HepG2 (cell line): ENCODE results near the gene CAGE1. TPM values are rescaled to one million over a fixed set of nuclear protein-coding genes. Genes with fewer than 3 reads are reported as not detected.

Experiments
- ATAC-seq: fragments of 200-7000 bp; cut with Tn5 transposase; 3 replicates; pipeline ENCODE4 v1.9.1; 2020; ENCODE audit warnings: mild to moderate bottlenecking, moderate library complexity
- BruUV-seq: library from RNA; stranded (reverse); fragments of 400-500 nt; replicated peaks from 2 replicates; lab custom pipeline; 2021; lab: Mats Ljungman, UMichigan
- CTCF ChIA-PET: fragments of 300-600 bp; formaldehyde crosslinking; extraction: SDS; loops from one replicate; lab custom pipeline; 2021; ENCODE audit warnings: low total read pairs, inconsistent platforms, low intra/inter-chr PET ratio; lab: Yijun Ruan, JAX
- POLR2A ChIA-PET: fragments of 350-600 bp; sonication (Branson Sonifier 250); formaldehyde crosslinking; loops from one replicate; lab custom pipeline; 2020; ENCODE audit warnings: antibody characterized with exemption, inconsistent platforms; lab: Yijun Ruan, JAX
- DNase-seq: peaks from one replicate; pipeline ENCODE4 v3.0.0-alpha.2; 2015; ENCODE audit warnings: low spot score
- FAIRE-seq: peaks from 3 replicates; lab custom pipeline; 2011; peaks lifted over from hg19 to GRCh38; lab: Jason Lieb, UNC
- H2AFZ ChIP-seq: one replicate; pipeline ENCODE4 v1.6.1; 2011; ENCODE audit warnings: low read length, inconsistent platforms
- H3K27ac ChIP-seq: fragments of 300-600 bp; 3 replicates; pipeline ENCODE4 v1.8.0; 2011; ENCODE audit warnings: mixed run types, mild to moderate bottlenecking, mixed read lengths, low read length, inconsistent platforms; ENCODE audit not compliant: insufficient read depth; ENCODE audit errors: extremely low read length
- H3K27me3 ChIP-seq, 2 experiments: fragments of 200-600 bp in 1 of 2; 2 replicates in 1 of 2; 3 replicates in 1 of 2; pipeline versions ENCODE4 v1.6.0 to v1.8.0; 2011; ENCODE audit warnings: low read length in 2 of 2, mild to moderate bottlenecking in 2 of 2, moderate library complexity in 2 of 2, inconsistent platforms in 1 of 2; ENCODE audit not compliant: insufficient read depth in 2 of 2, control insufficient read depth in 1 of 2
- H3K36me3 ChIP-seq, 2 experiments: fragments of 200-600 bp in 1 of 2; replicated peaks in 1 of 2; 2 replicates in 1 of 2; 3 replicates in 1 of 2; pipeline versions ENCODE4 v1.5.1 to v1.8.0; 2011; ENCODE audit warnings: low read length in 2 of 2, inconsistent platforms in 1 of 2; ENCODE audit not compliant: insufficient read depth in 2 of 2, control insufficient read depth in 1 of 2
- H3K4me1 ChIP-seq: 2 replicates; pipeline ENCODE4 v1.5.1; 2012; ENCODE audit warnings: low read length, inconsistent platforms; ENCODE audit not compliant: insufficient read depth
- H3K4me2 ChIP-seq: 2 replicates; pipeline ENCODE4 v1.6.0; 2011; ENCODE audit warnings: low read depth, low read length, inconsistent platforms
- H3K4me3 ChIP-seq, 3 experiments: fragments of 200-600 bp in 1 of 3; sonication (generic), shearing (Covaris generic) in 1 of 3; replicated peaks in 1 of 3; 2 replicates each; pipeline ENCODE4 v1.5.1; 2011 to 2016; ENCODE audit warnings: low read length in 3 of 3, inconsistent platforms in 2 of 3, low read depth in 2 of 3, mild to moderate bottlenecking in 2 of 3, control low read depth in 1 of 3, mixed read lengths in 1 of 3; ENCODE audit not compliant: insufficient read depth in 1 of 3
- H3K79me2 ChIP-seq: one replicate; pipeline ENCODE4 v1.6.1; 2011; ENCODE audit warnings: low read length, inconsistent platforms; ENCODE audit not compliant: insufficient read depth
- H3K9ac ChIP-seq: 2 replicates; pipeline ENCODE4 v1.6.0; 2011; ENCODE audit warnings: mild to moderate bottlenecking, low read depth, low read length, inconsistent platforms; ENCODE audit not compliant: insufficient read depth
- H3K9me3 ChIP-seq: 2 replicates; pipeline ENCODE4 v1.5.1; 2012; ENCODE audit warnings: mild to moderate bottlenecking, low read length
- H4K20me1 ChIP-seq: 2 replicates; pipeline ENCODE4 v1.6.0; 2011; ENCODE audit warnings: inconsistent platforms, mild to moderate bottlenecking, low read length, moderate library complexity; ENCODE audit not compliant: insufficient read depth
- AGO2 ChIP-seq: fragments of 200-400 bp; formaldehyde crosslinking; optimal IDR thresholded peaks from 2 replicates; pipeline ENCODE3; 2017; ENCODE audit warnings: mild to moderate bottlenecking, low read depth, low read length, moderate library complexity
- CC2D1A ChIP-seq: sonication (generic); formaldehyde crosslinking; IDR thresholded peaks from 2 replicates; pipeline ENCODE4 v1.8.1; 2023; ENCODE audit warnings: mild to moderate bottlenecking, missing genetic modification reagents
- ETV6 ChIP-seq: sonication (generic); formaldehyde crosslinking; conservative IDR thresholded peaks from 2 replicates; pipeline ENCODE4 v1.4.0; 2020; ENCODE audit warnings: missing genetic modification reagents
- GLMP ChIP-seq: sonication (generic); formaldehyde crosslinking; IDR thresholded peaks from 2 replicates; pipeline ENCODE4 v1.9.0; 2021; ENCODE audit warnings: missing genetic modification reagents, mild to moderate bottlenecking, borderline replicate concordance
- HES4 ChIP-seq: sonication (generic); formaldehyde crosslinking; IDR thresholded peaks from 2 replicates; pipeline ENCODE4 v1.9.0; 2021; ENCODE audit warnings: mild to moderate bottlenecking, missing genetic modification reagents, borderline replicate concordance
- MEIS1 ChIP-seq: sonication (generic); formaldehyde crosslinking; IDR thresholded peaks from 2 replicates; pipeline ENCODE4 v1.9.0; 2021; ENCODE audit warnings: mild to moderate bottlenecking, missing genetic modification reagents, moderate library complexity, borderline replicate concordance
- NCOA1 ChIP-seq: sonication (generic); formaldehyde crosslinking; IDR thresholded peaks from 2 replicates; pipeline ENCODE4 v1.9.0; 2021; ENCODE audit warnings: missing genetic modification reagents
- NCOR1 ChIP-seq: fragments of 200-600 bp; sonication (generic); IDR thresholded peaks from 2 replicates; pipeline ENCODE4 v1.7.0; 2017; ENCODE audit warnings: antibody characterized with exemption, low read length, borderline replicate concordance
- SIX4 ChIP-seq: sonication (generic); formaldehyde crosslinking; IDR thresholded peaks from 2 replicates; pipeline ENCODE4 v1.4.0; 2020; ENCODE audit warnings: missing genetic modification reagents
- SNAPC2 ChIP-seq: sonication (generic); formaldehyde crosslinking; IDR thresholded peaks from 2 replicates; pipeline ENCODE4 v1.8.1; 2022; ENCODE audit warnings: mild to moderate bottlenecking, missing genetic modification reagents
- TBP ChIP-seq: sonication (generic); formaldehyde crosslinking; IDR thresholded peaks from 2 replicates; pipeline ENCODE4 v1.5.0; 2020; ENCODE audit warnings: missing genetic modification reagents
- XBP1 ChIP-seq: sonication (generic); formaldehyde crosslinking; IDR thresholded peaks from 2 replicates; pipeline ENCODE4 v1.5.0; 2020; ENCODE audit warnings: missing genetic modification reagents
- ZBTB38 ChIP-seq: sonication (generic); formaldehyde crosslinking; IDR thresholded peaks from 2 replicates; pipeline ENCODE4 v1.5.1; 2020; ENCODE audit warnings: mild to moderate bottlenecking, missing genetic modification reagents
- ZFP91 ChIP-seq: sonication (generic); formaldehyde crosslinking; IDR thresholded peaks from 2 replicates; pipeline ENCODE4 v1.9.0; 2022; ENCODE audit warnings: missing genetic modification reagents, mild to moderate bottlenecking, borderline replicate concordance
- ZNF362 ChIP-seq: sonication (generic); formaldehyde crosslinking; IDR thresholded peaks from 2 replicates; pipeline ENCODE4 v1.4.0; 2020; ENCODE audit warnings: missing genetic modification reagents, mild to moderate bottlenecking, borderline replicate concordance
- ZNF451 ChIP-seq: sonication (generic); formaldehyde crosslinking; IDR thresholded peaks from 2 replicates; pipeline ENCODE4 v1.5.0; 2020; ENCODE audit warnings: mild to moderate bottlenecking, missing genetic modification reagents
- ZNF460 ChIP-seq: sonication (generic); formaldehyde crosslinking; IDR thresholded peaks from 2 replicates; pipeline ENCODE4 v1.5.1; 2020; ENCODE audit warnings: missing genetic modification reagents, mild to moderate bottlenecking, borderline replicate concordance
- ZNF563 ChIP-seq: sonication (generic); formaldehyde crosslinking; IDR thresholded peaks from 2 replicates; pipeline ENCODE4 v1.8.0; 2022; ENCODE audit warnings: mild to moderate bottlenecking, moderate library complexity, missing genetic modification reagents
- ZNF598 ChIP-seq: sonication (generic); formaldehyde crosslinking; IDR thresholded peaks from 2 replicates; pipeline ENCODE4 v1.5.1; 2020; ENCODE audit warnings: mild to moderate bottlenecking, missing genetic modification reagents, borderline replicate concordance
- ZSCAN30 ChIP-seq: sonication (generic); formaldehyde crosslinking; IDR thresholded peaks from 2 replicates; pipeline ENCODE4 v1.5.0; 2020; ENCODE audit warnings: mild to moderate bottlenecking, missing genetic modification reagents
- WGBS: methylation state at CpG from one replicate; pipeline ENCODE4 v1.1.6; 2017; ENCODE audit warnings: low lambda C conversion rate; 5-methylcytosine and 5-hydroxymethylcytosine counted together
- in situ Hi-C: cut with HindIII; loops from 2 replicates; pipeline ENCODE4 v1.10.0; 2017; ENCODE audit warnings: low pct_unique_long_range_greater_than_20kb; ENCODE audit not compliant: extremely low pct_ligation_motif_present
- intact Hi-C: fragments of 100-400 bp; cut with micrococcal nuclease; formaldehyde crosslinking; loops from one replicate; pipeline ENCODE4 v1.10.0; 2022; ENCODE audit not compliant: unreplicated experiment
- polyA plus RNA-seq, 8 experiments: library from polyadenylated mRNA; depleted of rRNA in 3 of 8; stranded (reverse) in 7 of 8; unstranded in 1 of 8; fragments of >200 nt; fragmentation: Illumina TruSeq in 4 of 8; extraction: Trizol in 4 of 8; gene quantifications; 2 replicates each; pipeline versions ENCODE4 v1.2.1 to v1.2.3, GENCODE V29; 2011 to 2016; ENCODE audit warnings: low read depth in 4 of 8, missing spikeins in 1 of 8, mixed read lengths in 1 of 8; ENCODE audit not compliant: insufficient read depth in 1 of 8
- total RNA-seq, 5 experiments: library from RNA; depleted of rRNA; stranded (reverse); fragments of >200 nt; fragmentation: Illumina TruSeq; extraction: Trizol; gene quantifications; 2 replicates each; pipeline ENCODE4 v1.2.3, GENCODE V29; 2016; ENCODE audit warnings: low read depth in 1 of 5

The CAGE1 gene
- total and polyA plus RNA-seq, 2 of the 13 experiments (the other 11 are each of a cell fraction or from before 2014, with no cell fraction given) = 0.03 to 0.15 TPM

GRCh38 chr6:7314414-7314813, 75.1 kb downstream of the CAGE1 start (continued):
- no peak for TF ChIP-seq ZFP91 (CRISPR knock-in tag)
- 0 out of 2 replicates have a peak, but pooled peaks have one; percentile 68 for TF ChIP-seq ZBTB38 (CRISPR knock-in tag)
- TF ChIP-seq NCOA1 (CRISPR knock-in tag) = no peak
- no peak for TF ChIP-seq NCOR1

GRCh38 chr6:7313505-7314165, 75.9 kb downstream of the CAGE1 start:
- ChIA-PET CTCF (interaction anchor here (1.9 kb wide), 1 partner anchor 25 kb away, joined by 5 read pairs; no protein-coding TSS in a partner anchor), POLR2A (interaction anchor here (0.9 to 4.3 kb wide), 6 partner anchors 16 to 229 kb away, joined by 3 to 39 read pairs (median 4); partner anchors contain the start of genes CAGE1, DSP and RIOK1)
- no peaks in the 10 kb centered on the region for H3K9me3 ChIP-seq
- H3K27me3 ChIP-seq = no peaks in the 10 kb centered on the region; a peak in 1 of 5 replicates
- peak overlapping the region; percentile 99 for H3K9ac ChIP-seq
- ATAC-seq (no peak), DNase-seq (no peak), FAIRE-seq (no peak)
- peaks cover 67% of the 10 kb centered on the region for H3K4me1 ChIP-seq
- intact Hi-C loops = loop anchor here (1.0 to 5.0 kb wide), 3 partner anchors 25 to 229 kb away; partner anchors contain the start of gene DSP
- 90% methylated on average over 14 of the region's 15 CpGs for WGBS
- H3K4me2 ChIP-seq = peak overlapping the region; percentile 78
- H3K79me2 ChIP-seq = peaks cover 44% of the 10 kb centered on the region
- H2AFZ ChIP-seq = peak overlapping the region; percentile 59
- peak overlapping the region; percentile 48 to 97 (median 52); a peak in 5 of 6 replicates for H3K4me3 ChIP-seq
- peak overlapping the region; percentile 77 for H3K27ac ChIP-seq
- H4K20me1 ChIP-seq = peaks cover 6% of the 10 kb centered on the region; the same call in 1 of the 2 replicates
- TSS peak; percentile 95 for BruUV-seq
- in situ Hi-C loops = no loop called here
- peaks cover 2 to 13% of the 10 kb centered on the region in 2 experiments for H3K36me3 ChIP-seq
- no peak for TF ChIP-seq AGO2
- TF ChIP-seq SIX4 = no peak
- TF ChIP-seq ZNF460 (CRISPR knock-in tag) = no peak
- TF ChIP-seq MEIS1 (CRISPR knock-in tag) = no peak
- TF ChIP-seq SNAPC2 (CRISPR knock-in tag) = no peak; the same call in 1 of the 2 replicates
- no peak for TF ChIP-seq ETV6 (CRISPR knock-in tag)
- TF ChIP-seq TBP (CRISPR knock-in tag) = no peak; the same call in 1 of the 2 replicates
- TF ChIP-seq HES4 (CRISPR knock-in tag) = no peak
- TF ChIP-seq GLMP (CRISPR knock-in tag) = no peak
- no peak for TF ChIP-seq XBP1 (CRISPR knock-in tag)
- TF ChIP-seq ZNF563 (CRISPR knock-in tag) = no peak; the same call in 1 of the 2 replicates
- no peak for TF ChIP-seq CC2D1A (CRISPR knock-in tag)
- TF ChIP-seq ZNF362 (CRISPR knock-in tag) = no peak
- TF ChIP-seq ZSCAN30 (CRISPR knock-in tag) = no peak
- no peak for TF ChIP-seq ZNF451
- no peak for TF ChIP-seq ZNF598
